ENCODE measurements around the gene HHIP. TPM values are rescaled to one million over a fixed set of nuclear protein-coding genes. Genes with fewer than 3 reads are reported as not detected.

The HHIP gene
- total RNA-seq, 1 experiment from 2014 or later: not detected

- Histone ChIP-seq H3K4me2 (ENCODE audit: low read length) (no peak overlapping the region), H2AFZ (ENCODE audit: low read depth, low read length, poor library complexity, severe bottlenecking) (no peak overlapping the region), H3K27me3 (ENCODE audit: insufficient read depth, low read length) (no peaks in the 10 kb centered on the region), H3K4me1 (ENCODE audit: control insufficient read depth in 1 of 2, insufficient read depth in 2 of 2, low read length in 2 of 2) (no peaks in the 10 kb centered on the region), H3K9me2 (ENCODE audit: insufficient read depth) (no peaks in the 10 kb centered on the region), H3K4me3 (replicated peaks in 1 of 2; ENCODE audit: low read depth in 1 of 2, low read length in 2 of 2) (no peak overlapping the region), H3K27ac (ENCODE audit: low read depth, low read length) (no peak overlapping the region), H3K79me2 (ENCODE audit: insufficient read depth, low read length) (no peaks in the 10 kb centered on the region), H3K9ac (ENCODE audit: low read length) (no peak overlapping the region), H3K36me3 (ENCODE audit: control insufficient read depth in 1 of 2, insufficient read depth in 2 of 2, low read length in 2 of 2) (no peaks in the 10 kb centered on the region), H3K9me3 (ENCODE audit: control insufficient read depth in 1 of 2, insufficient read depth in 1 of 2, low read depth in 1 of 2, low read length in 2 of 2) (no peaks in the 10 kb centered on the region), H4K20me1 (ENCODE audit: insufficient read depth) (no peaks in the 10 kb centered on the region)
- BruUV-seq (replicated peaks): no TSS peak
- intact Hi-C loops (cut with micrococcal nuclease): no loop called here
- RAD21 ChIA-PET (ENCODE audit: low non-redundant PET in 1 of 2, low total read pairs in 2 of 2, uncharacterized antibody in 2 of 2, unreplicated experiment in 2 of 2): no interaction called here
- TF ChIP-seq TCF7L2 (IDR thresholded peaks at IDR 0.05; ENCODE audit: borderline replicate concordance, extremely low read depth, insufficient read depth, insufficient read length): no peak
- DNase-seq (ENCODE audit: low read depth, low spot score) (no peak), ATAC-seq (no peak)
- CTCF ChIA-PET: no interaction called here
- POLR2A ChIA-PET: no interaction called here
Observed at GRCh38 chr4:144597171-144597570, 48.8 kb upstream of the HHIP start.

- Histone ChIP-seq H3K79me2 (ENCODE audit: insufficient read depth, low read length) (no peaks in the 10 kb centered on the region), H3K9me3 (ENCODE audit: control insufficient read depth in 1 of 2, insufficient read depth in 1 of 2, low read depth in 1 of 2, low read length in 2 of 2) (no peaks in the 10 kb centered on the region), H3K9me2 (ENCODE audit: insufficient read depth) (no peaks in the 10 kb centered on the region), H3K27ac (ENCODE audit: low read depth, low read length) (no peak overlapping the region), H2AFZ (ENCODE audit: low read depth, low read length, poor library complexity, severe bottlenecking) (no peak overlapping the region), H3K4me3 (replicated peaks in 1 of 2; ENCODE audit: low read depth in 1 of 2, low read length in 2 of 2) (no peak overlapping the region), H3K27me3 (ENCODE audit: insufficient read depth, low read length) (no peaks in the 10 kb centered on the region), H3K4me1 (ENCODE audit: control insufficient read depth in 1 of 2, insufficient read depth in 2 of 2, low read length in 2 of 2) (no peaks in the 10 kb centered on the region), H3K4me2 (ENCODE audit: low read length) (no peak overlapping the region), H3K36me3 (ENCODE audit: control insufficient read depth in 1 of 2, insufficient read depth in 2 of 2, low read length in 2 of 2) (no peaks in the 10 kb centered on the region), H4K20me1 (ENCODE audit: insufficient read depth) (no peaks in the 10 kb centered on the region), H3K9ac (ENCODE audit: low read length) (no peak overlapping the region)
- no TSS peak for BruUV-seq (replicated peaks)
- DNase-seq (ENCODE audit: low read depth, low spot score): no peak
- ChIA-PET CTCF (no interaction called here), RAD21 (ENCODE audit: low non-redundant PET in 1 of 2, low total read pairs in 2 of 2, uncharacterized antibody in 2 of 2, unreplicated experiment in 2 of 2) (no interaction called here), POLR2A (no interaction called here)
- no peak for ATAC-seq
- intact Hi-C loops (cut with micrococcal nuclease): no loop called here
- TF ChIP-seq SRF (IDR thresholded peaks at IDR 0.05; ENCODE audit: low read depth) (no peak), ZFX (IDR thresholded peaks at IDR 0.05) (no peak), SP1 (IDR thresholded peaks at IDR 0.05; ENCODE audit: low read depth) (no peak), EGR1 (IDR thresholded peaks at IDR 0.05; ENCODE audit: low read depth) (no peak), RAD21 (IDR thresholded peaks at IDR 0.05; ENCODE audit: low read depth) (no peak), TCF7L2 (IDR thresholded peaks at IDR 0.05; ENCODE audit: borderline replicate concordance, extremely low read depth, insufficient read depth, insufficient read length) (no peak), POLR2AphosphoS5 (IDR thresholded peaks at IDR 0.05; ENCODE audit: low read depth, low read length) (no peak), ELF1 (IDR thresholded peaks at IDR 0.05; ENCODE audit: borderline replicate concordance, low read depth) (no peak), ZNF274 (IDR thresholded peaks at IDR 0.05; ENCODE audit: low read depth, low read length) (no peak), EZH2 (IDR thresholded peaks at IDR 0.05) (no peak), CTCF (IDR thresholded peaks at IDR 0.05 in 2 of 3, conservative IDR thresholded peaks at IDR 0.05 in 1 of 3; ENCODE audit: borderline replicate concordance in 1 of 3, insufficient read depth in 1 of 3, low read depth in 2 of 3, low read length in 2 of 3) (no peak), YY1 (IDR thresholded peaks at IDR 0.05; ENCODE audit: extremely low read depth, insufficient replicate concordance, low read depth, low read length) (no peak), ZBTB33 (IDR thresholded peaks at IDR 0.05; ENCODE audit: extremely low read depth, insufficient replicate concordance, low read length) (no peak), FOSL1 (IDR thresholded peaks at IDR 0.05; ENCODE audit: low read depth) (no peak), JUND (IDR thresholded peaks at IDR 0.05) (no peak), CBX3 (IDR thresholded peaks at IDR 0.05; ENCODE audit: low read depth) (no peak), POLR2A (IDR thresholded peaks at IDR 0.05; ENCODE audit: borderline replicate concordance, extremely low read depth, insufficient read depth, insufficient read length) (no peak)
- TF ChIP-seq, protein P1, sequence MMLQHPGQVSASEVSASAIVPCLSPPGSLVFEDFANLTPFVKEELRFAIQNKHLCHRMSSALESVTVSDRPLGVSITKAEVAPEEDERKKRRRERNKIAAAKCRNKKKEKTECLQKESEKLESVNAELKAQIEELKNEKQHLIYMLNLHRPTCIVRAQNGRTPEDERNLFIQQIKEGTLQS (IDR thresholded peaks at IDR 0.05): no peak
Observed at GRCh38 chr4:144599621-144600020, 46.3 kb upstream of the HHIP start.
